Peyer's patch (tissue), 4 donors: ENCODE results near the gene HEPN1. TPM values are rescaled to one million over a fixed set of nuclear protein-coding genes. Genes with fewer than 3 reads are reported as not detected.

Source experiments
- DNase-seq, 3 donors: peaks; one replicate each; pipeline ENCODE4 v3.0.0-alpha.2; 2017 to 2019
- H3K27ac ChIP-seq, 4 donors: fragments of 200-600 bp; sonication (generic); one replicate each; pipeline ENCODE4 v1.5.1; 2016 to 2019
- H3K27me3 ChIP-seq, 2 donors: fragments of 200-600 bp; sonication (generic); one replicate each; pipeline ENCODE4 v1.5.1; 2019
- H3K36me3 ChIP-seq, 3 donors: fragments of 200-600 bp; sonication (generic); one replicate each; pipeline ENCODE4 v1.5.1; 2016 to 2019
- H3K4me1 ChIP-seq, 4 donors: fragments of 200-600 bp; sonication (generic); one replicate each; pipeline ENCODE4 v1.5.1; 2016 to 2019
- H3K4me3 ChIP-seq, 4 donors: fragments of 200-600 bp; sonication (generic); 1 replicate in 3 of 4; 2 replicates in 1 of 4; pipeline ENCODE4 v1.5.1; 2016 to 2019; ENCODE audit warnings: mild to moderate bottlenecking in 1 of 4
- H3K9me3 ChIP-seq, 4 donors: fragments of 200-600 bp; sonication (generic); one replicate each; pipeline ENCODE4 v1.5.1; 2016 to 2019; ENCODE audit warnings: mild to moderate bottlenecking in 1 of 4
- POLR2A ChIP-seq, 2 donors: fragments of 450-650 bp; IDR thresholded peaks; one replicate each; pipeline ENCODE4 v1.5.1; 2017; ENCODE audit warnings: antibody characterized with exemption in 2 of 2, mild to moderate bottlenecking in 2 of 2, moderate library complexity in 2 of 2
- total RNA-seq, 4 donors: library from RNA; depleted of rRNA; stranded (reverse); fragments of >200 nt; gene quantifications; one replicate each; pipeline ENCODE4 v1.1.0, GENCODE V29; 2016
- TF ChIP-seq, protein P1 (sequence below), 6 experiments: fragments of 450-650 bp in 4 of 6; fragments of 200-600 bp in 2 of 6; sonication (generic) in 1 of 6; IDR thresholded peaks; one replicate each; pipeline ENCODE4 v1.5.1; 2017 to 2019; ENCODE audit warnings: antibody characterized with exemption in 6 of 6, mild to moderate bottlenecking in 3 of 6, moderate library complexity in 1 of 6

Gene HEPN1
- total RNA-seq, 4 donors from 2014 or later = not detected

DNA sequence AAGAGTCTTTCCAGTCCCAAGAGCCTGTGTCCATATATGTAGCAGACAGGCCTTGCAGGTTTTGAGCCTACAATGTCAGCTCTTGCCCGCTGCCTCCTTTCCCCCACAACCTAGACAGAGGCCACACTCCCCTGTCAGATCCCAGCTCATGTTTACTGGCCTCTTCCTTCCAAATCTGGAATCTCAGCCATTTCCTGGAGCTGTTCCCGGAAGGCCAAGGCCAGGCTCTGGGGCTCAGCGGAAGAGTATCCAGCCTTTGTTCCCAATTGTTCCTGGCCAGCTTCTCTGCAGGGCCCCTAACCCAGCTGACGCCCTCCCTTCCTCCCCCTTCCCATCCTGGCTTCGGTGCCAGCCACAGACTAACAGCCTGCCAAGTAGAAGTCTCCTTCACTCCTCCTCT lies 20.3 kb upstream of the HEPN1 start:
- Histone ChIP-seq H3K27ac (peak overlapping the region in 2 of 4 donors; percentile 63 to 70), H3K4me3 (no peak overlapping the region), H3K4me1 (no peaks in the 10 kb centered on the region), H3K9me3 (no peaks in the 10 kb centered on the region), H3K36me3 (no peaks in the 10 kb centered on the region), H3K27me3 (no peaks in the 10 kb centered on the region)
- TF ChIP-seq, protein P1, sequence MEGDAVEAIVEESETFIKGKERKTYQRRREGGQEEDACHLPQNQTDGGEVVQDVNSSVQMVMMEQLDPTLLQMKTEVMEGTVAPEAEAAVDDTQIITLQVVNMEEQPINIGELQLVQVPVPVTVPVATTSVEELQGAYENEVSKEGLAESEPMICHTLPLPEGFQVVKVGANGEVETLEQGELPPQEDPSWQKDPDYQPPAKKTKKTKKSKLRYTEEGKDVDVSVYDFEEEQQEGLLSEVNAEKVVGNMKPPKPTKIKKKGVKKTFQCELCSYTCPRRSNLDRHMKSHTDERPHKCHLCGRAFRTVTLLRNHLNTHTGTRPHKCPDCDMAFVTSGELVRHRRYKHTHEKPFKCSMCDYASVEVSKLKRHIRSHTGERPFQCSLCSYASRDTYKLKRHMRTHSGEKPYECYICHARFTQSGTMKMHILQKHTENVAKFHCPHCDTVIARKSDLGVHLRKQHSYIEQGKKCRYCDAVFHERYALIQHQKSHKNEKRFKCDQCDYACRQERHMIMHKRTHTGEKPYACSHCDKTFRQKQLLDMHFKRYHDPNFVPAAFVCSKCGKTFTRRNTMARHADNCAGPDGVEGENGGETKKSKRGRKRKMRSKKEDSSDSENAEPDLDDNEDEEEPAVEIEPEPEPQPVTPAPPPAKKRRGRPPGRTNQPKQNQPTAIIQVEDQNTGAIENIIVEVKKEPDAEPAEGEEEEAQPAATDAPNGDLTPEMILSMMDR (IDR thresholded peaks at IDR 0.05) = no peak
- TF ChIP-seq POLR2A (IDR thresholded peaks at IDR 0.05) = no peak
- DNase-seq = no peak

DNA sequence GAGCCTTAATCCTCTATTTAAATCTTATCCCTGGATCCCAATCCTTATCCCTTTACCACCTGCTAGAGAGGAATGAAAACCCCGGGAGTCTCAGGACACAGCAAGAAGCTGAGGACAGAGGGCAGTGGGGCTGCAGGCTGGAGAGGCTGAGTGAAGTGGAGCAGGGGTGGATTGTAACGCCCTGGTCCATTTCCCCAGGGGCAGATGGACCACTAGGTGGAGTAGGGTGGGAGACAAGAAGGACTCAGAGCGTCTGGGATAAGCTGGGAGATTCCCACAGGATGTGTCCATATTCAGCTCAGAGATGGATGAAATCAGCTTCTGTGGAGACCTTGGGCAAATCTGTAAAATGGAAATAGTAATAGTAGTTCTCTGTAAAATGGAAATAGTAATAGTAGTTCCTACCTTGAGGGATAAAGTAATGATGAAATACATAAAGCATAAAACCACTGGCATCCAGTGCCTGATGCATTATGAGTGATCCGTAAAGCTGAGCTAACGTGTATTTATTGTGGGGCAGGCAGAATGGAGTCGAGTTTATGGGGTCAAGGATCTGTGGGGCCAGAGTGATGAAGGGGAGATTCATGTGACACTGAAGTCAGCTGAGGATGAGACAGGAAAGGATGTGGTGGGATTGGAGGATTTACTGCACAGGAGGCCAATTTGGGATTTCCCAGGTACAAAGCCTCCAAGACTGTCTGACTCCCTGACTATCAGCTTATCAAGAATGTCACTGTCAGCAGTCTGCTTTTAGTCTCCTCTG lies 19.5 kb upstream of the HEPN1 start:
- H3K4me3 ChIP-seq = no peak overlapping the region
- H3K4me1 ChIP-seq = no peaks in the 10 kb centered on the region
- no peak for TF ChIP-seq POLR2A (IDR thresholded peaks at IDR 0.05)
- TF ChIP-seq, protein P1 (IDR thresholded peaks at IDR 0.05) = no peak
- H3K9me3 ChIP-seq = no peaks in the 10 kb centered on the region
- DNase-seq = no peak
- H3K27ac ChIP-seq = peak overlapping the region in 2 of 4 donors; percentile 55 to 70
- no peaks in the 10 kb centered on the region for H3K36me3 ChIP-seq
- no peaks in the 10 kb centered on the region for H3K27me3 ChIP-seq

DNA sequence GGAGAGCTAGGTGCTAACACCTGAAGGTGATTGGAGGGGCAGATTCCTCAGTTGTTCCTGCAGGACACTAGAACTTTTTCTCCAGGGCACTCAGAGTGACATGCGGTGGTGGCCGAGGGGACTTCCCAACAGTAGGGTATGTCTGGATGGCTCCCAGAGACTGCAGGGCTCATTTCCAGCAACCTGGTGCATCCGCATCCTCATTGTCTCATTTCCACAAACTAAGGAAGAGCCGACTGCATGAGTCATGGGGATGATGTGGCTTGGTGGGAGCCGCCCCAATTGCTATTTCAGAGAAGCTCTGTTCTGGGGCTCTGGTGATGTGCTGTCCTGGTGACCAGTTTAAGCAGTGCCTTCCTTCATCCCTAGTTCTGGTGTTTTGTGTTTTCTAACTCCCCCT lies 18.6 kb upstream of the HEPN1 start:
- Histone ChIP-seq H3K27me3 (no peaks in the 10 kb centered on the region), H3K4me3 (no peak overlapping the region), H3K4me1 (no peaks in the 10 kb centered on the region), H3K9me3 (no peaks in the 10 kb centered on the region), H3K36me3 (no peaks in the 10 kb centered on the region), H3K27ac (no peak overlapping the region)
- TF ChIP-seq, protein P1 (IDR thresholded peaks at IDR 0.05) = no peak
- TF ChIP-seq POLR2A (IDR thresholded peaks at IDR 0.05) = no peak
- DNase-seq = no peak

DNA sequence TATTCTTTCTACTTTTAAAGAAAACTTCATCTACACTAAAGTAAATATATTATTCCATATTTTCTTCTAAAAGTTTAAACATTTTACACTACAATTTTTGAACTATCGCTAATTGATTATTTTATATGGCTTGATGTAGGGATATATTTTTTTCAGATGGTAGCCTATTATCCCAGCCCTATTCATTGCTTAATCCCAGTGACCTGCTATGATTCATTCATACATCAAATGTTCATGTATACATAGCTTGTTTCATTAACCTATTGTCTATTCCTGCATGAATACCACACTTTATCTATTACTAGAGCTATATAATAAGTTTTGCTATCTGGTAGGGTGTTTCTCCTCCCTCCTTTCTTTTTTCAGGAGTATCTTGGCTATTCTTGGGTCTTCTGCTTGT lies 16.4 kb upstream of the HEPN1 start:
- H3K9me3 ChIP-seq = no peaks in the 10 kb centered on the region
- H3K27ac ChIP-seq = no peak overlapping the region
- TF ChIP-seq POLR2A (IDR thresholded peaks at IDR 0.05) = no peak
- TF ChIP-seq, protein P1 (IDR thresholded peaks at IDR 0.05) = no peak

DNA sequence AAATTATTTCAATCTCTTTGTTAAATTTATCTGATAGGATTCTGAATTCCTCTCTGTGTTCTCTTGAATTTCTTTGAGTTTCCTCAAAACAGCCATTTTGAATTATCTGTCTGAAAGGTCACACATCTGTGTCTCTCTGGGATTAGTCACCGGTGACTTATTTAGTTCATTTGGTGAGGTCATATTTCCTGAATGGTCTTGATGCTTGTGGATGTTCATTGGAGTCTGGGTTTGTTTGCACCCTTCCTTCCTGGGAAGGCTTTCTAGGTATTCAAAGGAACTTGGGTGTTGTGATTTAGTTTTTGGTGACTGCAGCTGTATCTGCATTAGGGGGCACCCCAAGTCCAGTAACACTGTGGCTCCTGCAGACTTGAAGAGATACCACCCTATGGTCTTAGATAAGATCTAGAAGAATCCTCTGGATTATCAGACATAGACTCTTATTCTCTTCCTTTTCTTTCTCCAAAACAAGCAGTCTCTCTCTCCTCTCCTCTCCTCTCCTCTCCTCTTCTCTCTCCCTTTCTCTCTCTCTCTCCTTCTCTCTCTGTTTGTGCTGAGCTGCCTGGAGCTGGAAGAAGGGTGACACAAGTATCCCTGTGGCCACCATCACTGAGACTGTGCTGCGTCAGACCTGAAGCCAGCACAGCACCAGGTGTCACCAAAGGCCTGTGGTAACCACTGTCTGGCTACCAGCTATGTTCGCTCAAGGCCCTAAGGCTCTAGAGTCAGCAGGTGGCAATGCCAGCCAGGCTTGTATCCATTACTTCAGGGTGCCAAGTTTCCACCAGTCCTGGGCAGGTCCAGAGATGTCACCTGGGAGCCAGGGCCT lies 3.3 kb upstream of the HEPN1 start:
- no peaks in the 10 kb centered on the region for H3K27me3 ChIP-seq
- no peak for TF ChIP-seq POLR2A (IDR thresholded peaks at IDR 0.05)
- TF ChIP-seq, protein P1 (IDR thresholded peaks at IDR 0.05) = no peak
- H3K4me3 ChIP-seq = no peak overlapping the region
- H3K9me3 ChIP-seq = peaks cover 0 to 7% (median 0%) of the 10 kb centered on the region in 4 donors
- no peak overlapping the region for H3K27ac ChIP-seq
- H3K4me1 ChIP-seq = peaks cover 0 to under 1% (median 0%) of the 10 kb centered on the region in 4 donors
- H3K36me3 ChIP-seq = no peaks in the 10 kb centered on the region
- no peak for DNase-seq

More for the DNA sequence above, 16.4 kb upstream of the HEPN1 start:
- no peaks in the 10 kb centered on the region for H3K27me3 ChIP-seq
- H3K36me3 ChIP-seq = no peaks in the 10 kb centered on the region
- no peak overlapping the region for H3K4me3 ChIP-seq
- H3K4me1 ChIP-seq = no peaks in the 10 kb centered on the region
- no peak for DNase-seq
